HepG2 (cell line): ENCODE measurements around the gene ETFB. TPM values are rescaled to one million over a fixed set of nuclear protein-coding genes. Genes with fewer than 3 reads are reported as not detected.
A peak's percentile ranks its signal among the peaks of the same experiment; 100 is the strongest.

Experiments used
- CHD2 ChIP-seq: IDR thresholded peaks from 2 replicates; pipeline ENCODE4 v1.6.1; 2011; ENCODE audit warnings: low read depth, low read length, improper control_type of control experiment
- EED ChIP-seq: sonication (generic); formaldehyde crosslinking; IDR thresholded peaks from 2 replicates; pipeline ENCODE4 v1.5.0; 2020; ENCODE audit warnings: mild to moderate bottlenecking, missing genetic modification reagents
- FLYWCH1 ChIP-seq: sonication (generic); formaldehyde crosslinking; IDR thresholded peaks from 2 replicates; pipeline ENCODE4 v1.8.1; 2023; ENCODE audit warnings: mild to moderate bottlenecking, missing genetic modification reagents
- FOXK2 ChIP-seq: fragments of 450-650 bp; IDR thresholded peaks from 2 replicates; pipeline ENCODE4 v1.6.1; 2016
- FOXP4 ChIP-seq: sonication (generic); formaldehyde crosslinking; IDR thresholded peaks from 2 replicates; pipeline ENCODE4 v1.4.0; 2020; ENCODE audit warnings: missing genetic modification reagents
- MAX ChIP-seq: IDR thresholded peaks from 2 replicates; pipeline ENCODE4 v1.6.1; 2012; ENCODE audit warnings: inconsistent platforms
- ZFY ChIP-seq: sonication (generic); formaldehyde crosslinking; IDR thresholded peaks from 2 replicates; pipeline ENCODE4 v1.4.0; 2020; ENCODE audit warnings: missing genetic modification reagents
- ZNF235 ChIP-seq: sonication (generic); formaldehyde crosslinking; IDR thresholded peaks from 2 replicates; pipeline ENCODE4 v1.8.1; 2023; ENCODE audit warnings: mild to moderate bottlenecking, missing genetic modification reagents, borderline replicate concordance
- ZNF33B ChIP-seq: sonication (generic); formaldehyde crosslinking; IDR thresholded peaks from 2 replicates; pipeline ENCODE4 v1.5.1; 2020; ENCODE audit warnings: mild to moderate bottlenecking, missing genetic modification reagents
- ZNF800 ChIP-seq: sonication (generic); formaldehyde crosslinking; IDR thresholded peaks from 2 replicates; pipeline ENCODE4 v1.4.0; 2020; ENCODE audit warnings: missing genetic modification reagents
- ZNF841 ChIP-seq: sonication (generic); formaldehyde crosslinking; IDR thresholded peaks from 2 replicates; pipeline ENCODE4 v1.8.1; 2023; ENCODE audit warnings: missing genetic modification reagents, borderline replicate concordance
- polyA plus RNA-seq, 8 experiments: library from polyadenylated mRNA; depleted of rRNA in 3 of 8; stranded (reverse) in 7 of 8; unstranded in 1 of 8; fragments of >200 nt; fragmentation: Illumina TruSeq in 4 of 8; extraction: Trizol in 4 of 8; gene quantifications; 2 replicates each; pipeline versions ENCODE4 v1.2.1 to v1.2.3, GENCODE V29; 2011 to 2016; ENCODE audit warnings: low read depth in 4 of 8, missing spikeins in 1 of 8, mixed read lengths in 1 of 8; ENCODE audit not compliant: insufficient read depth in 1 of 8
- total RNA-seq, 5 experiments: library from RNA; depleted of rRNA; stranded (reverse); fragments of >200 nt; fragmentation: Illumina TruSeq; extraction: Trizol; gene quantifications; 2 replicates each; pipeline ENCODE4 v1.2.3, GENCODE V29; 2016; ENCODE audit warnings: low read depth in 1 of 5
- TF ChIP-seq, protein P1 (sequence below): sonication (generic); formaldehyde crosslinking; IDR thresholded peaks from one replicate; pipeline ENCODE4 v1.5.1; 2020; ENCODE audit warnings: mild to moderate bottlenecking, missing genetic modification reagents; ENCODE audit errors: not compliant biosample characterization

The ETFB gene
- total and polyA plus RNA-seq, 2 of the 13 experiments (the other 11 are each of a cell fraction or from before 2014, with no cell fraction given), result 678 to 1,314 TPM

GRCh38 chr19:51387924-51388389 lies 21.8 kb upstream of the ETFB start, which contains the start of gene LIM2 (continued):
- TF ChIP-seq, protein P1, sequence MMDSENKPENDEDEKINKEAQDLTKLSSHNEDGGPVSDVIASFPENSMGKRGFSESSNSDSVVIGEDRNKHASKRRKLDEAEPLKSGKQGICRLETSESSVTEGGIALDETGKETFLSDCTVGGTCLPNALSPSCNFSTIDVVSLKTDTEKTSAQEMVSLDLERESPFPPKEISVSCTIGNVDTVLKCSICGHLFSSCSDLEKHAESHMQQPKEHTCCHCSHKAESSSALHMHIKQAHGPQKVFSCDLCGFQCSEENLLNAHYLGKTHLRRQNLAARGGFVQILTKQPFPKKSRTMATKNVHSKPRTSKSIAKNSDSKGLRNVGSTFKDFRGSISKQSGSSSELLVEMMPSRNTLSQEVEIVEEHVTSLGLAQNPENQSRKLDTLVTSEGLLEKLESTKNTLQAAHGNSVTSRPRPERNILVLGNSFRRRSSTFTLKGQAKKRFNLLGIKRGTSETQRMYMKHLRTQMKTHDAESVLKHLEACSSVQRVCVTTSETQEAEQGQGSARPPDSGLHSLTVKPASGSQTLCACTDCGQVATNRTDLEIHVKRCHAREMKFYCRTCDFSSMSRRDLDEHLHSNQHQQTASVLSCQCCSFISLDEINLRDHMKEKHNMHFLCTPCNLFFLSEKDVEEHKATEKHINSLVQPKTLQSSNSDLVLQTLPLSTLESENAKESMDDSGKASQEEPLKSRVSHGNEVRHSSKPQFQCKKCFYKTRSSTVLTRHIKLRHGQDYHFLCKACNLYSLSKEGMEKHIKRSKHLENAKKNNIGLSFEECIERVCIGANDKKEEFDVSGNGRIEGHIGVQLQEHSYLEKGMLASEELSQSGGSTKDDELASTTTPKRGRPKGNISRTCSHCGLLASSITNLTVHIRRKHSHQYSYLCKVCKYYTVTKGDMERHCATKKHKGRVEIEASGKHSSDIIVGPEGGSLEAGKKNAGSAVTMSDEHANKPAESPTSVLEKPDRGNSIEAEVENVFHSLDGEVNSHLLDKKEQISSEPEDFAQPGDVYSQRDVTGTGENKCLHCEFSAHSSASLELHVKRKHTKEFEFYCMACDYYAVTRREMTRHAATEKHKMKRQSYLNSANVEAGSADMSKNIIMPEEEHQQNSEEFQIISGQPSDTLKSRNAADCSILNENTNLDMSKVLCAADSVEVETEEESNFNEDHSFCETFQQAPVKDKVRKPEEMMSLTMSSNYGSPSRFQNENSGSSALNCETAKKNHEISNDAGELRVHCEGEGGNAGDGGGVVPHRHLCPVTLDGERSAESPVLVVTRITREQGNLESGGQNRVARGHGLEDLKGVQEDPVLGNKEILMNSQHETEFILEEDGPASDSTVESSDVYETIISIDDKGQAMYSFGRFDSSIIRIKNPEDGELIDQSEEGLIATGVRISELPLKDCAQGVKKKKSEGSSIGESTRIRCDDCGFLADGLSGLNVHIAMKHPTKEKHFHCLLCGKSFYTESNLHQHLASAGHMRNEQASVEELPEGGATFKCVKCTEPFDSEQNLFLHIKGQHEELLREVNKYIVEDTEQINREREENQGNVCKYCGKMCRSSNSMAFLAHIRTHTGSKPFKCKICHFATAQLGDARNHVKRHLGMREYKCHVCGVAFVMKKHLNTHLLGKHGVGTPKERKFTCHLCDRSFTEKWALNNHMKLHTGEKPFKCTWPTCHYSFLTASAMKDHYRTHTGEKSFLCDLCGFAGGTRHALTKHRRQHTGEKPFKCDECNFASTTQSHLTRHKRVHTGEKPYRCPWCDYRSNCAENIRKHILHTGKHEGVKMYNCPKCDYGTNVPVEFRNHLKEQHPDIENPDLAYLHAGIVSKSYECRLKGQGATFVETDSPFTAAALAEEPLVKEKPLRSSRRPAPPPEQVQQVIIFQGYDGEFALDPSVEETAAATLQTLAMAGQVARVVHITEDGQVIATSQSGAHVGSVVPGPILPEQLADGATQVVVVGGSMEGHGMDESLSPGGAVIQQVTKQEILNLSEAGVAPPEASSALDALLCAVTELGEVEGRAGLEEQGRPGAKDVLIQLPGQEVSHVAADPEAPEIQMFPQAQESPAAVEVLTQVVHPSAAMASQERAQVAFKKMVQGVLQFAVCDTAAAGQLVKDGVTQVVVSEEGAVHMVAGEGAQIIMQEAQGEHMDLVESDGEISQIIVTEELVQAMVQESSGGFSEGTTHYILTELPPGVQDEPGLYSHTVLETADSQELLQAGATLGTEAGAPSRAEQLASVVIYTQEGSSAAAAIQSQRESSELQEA, result no peak
- TF ChIP-seq ZNF33B (CRISPR knock-in tag), result no peak
- no peak for TF ChIP-seq ZNF800 (CRISPR knock-in tag)
- TF ChIP-seq FOXK2, result no peak
- TF ChIP-seq ZNF235 (CRISPR knock-in tag), result no peak
- TF ChIP-seq FLYWCH1 (CRISPR knock-in tag), result no peak
- TF ChIP-seq FOXP4 (CRISPR knock-in tag), result no peak
- TF ChIP-seq CHD2, result no peak
- no peak for TF ChIP-seq ZNF841 (CRISPR knock-in tag)
- TF ChIP-seq MAX, result 0 out of 2 replicates have a peak, but pooled peaks have one; percentile 27
- TF ChIP-seq EED (CRISPR knock-in tag), result no peak
- no peak for TF ChIP-seq ZFY (CRISPR knock-in tag)
